Measurements from ENCODE around the gene COX20. TPM values are rescaled to one million over a fixed set of nuclear protein-coding genes. Genes with fewer than 3 reads are reported as not detected.

The COX20 gene
- total RNA-seq, 1 donor from 2014 or later, result 29.3 TPM

DNA sequence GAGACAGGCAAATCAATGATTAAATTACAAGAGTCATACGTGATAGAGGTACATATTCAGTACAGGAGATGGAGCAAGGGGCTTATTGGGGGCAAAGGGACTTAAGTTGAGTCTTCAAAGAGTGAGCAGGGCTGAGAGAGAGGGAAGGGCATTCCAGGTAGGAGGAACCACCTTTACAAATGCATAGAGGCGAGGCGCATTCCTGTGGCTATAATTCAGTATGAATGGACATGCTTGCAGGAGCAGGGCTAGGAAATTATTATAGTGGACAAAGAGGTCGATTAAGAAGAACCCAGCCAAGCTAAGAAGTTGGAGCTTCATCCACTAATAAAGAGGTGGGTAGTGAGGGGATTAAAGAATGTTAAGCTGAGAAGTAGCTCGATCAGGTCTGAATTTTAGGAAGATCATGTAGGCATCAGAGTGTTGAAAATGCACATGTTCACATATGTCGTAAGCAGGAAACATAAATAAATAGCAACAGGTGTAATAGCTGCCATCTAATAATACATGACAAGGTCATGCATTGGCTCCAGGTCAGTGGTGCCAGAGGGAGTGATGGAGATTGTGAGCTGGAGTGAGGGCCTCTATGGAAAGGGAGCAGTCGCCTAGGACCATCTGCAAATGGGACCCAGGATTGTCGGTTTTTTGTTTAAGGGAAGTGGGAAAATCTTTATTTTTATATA is 40.9 kb downstream of the COX20 start:
- Mint-ChIP-seq H3K27ac (no peak overlapping the region), H3K36me3 (no peaks in the 10 kb centered on the region), H3K9me3 (no peaks in the 10 kb centered on the region), H3K4me3 (no peak overlapping the region), H3K27me3 (ENCODE audit: low read depth) (no peaks in the 10 kb centered on the region), H3K4me1 (no peaks in the 10 kb centered on the region)
- TF ChIP-seq, protein P1, sequence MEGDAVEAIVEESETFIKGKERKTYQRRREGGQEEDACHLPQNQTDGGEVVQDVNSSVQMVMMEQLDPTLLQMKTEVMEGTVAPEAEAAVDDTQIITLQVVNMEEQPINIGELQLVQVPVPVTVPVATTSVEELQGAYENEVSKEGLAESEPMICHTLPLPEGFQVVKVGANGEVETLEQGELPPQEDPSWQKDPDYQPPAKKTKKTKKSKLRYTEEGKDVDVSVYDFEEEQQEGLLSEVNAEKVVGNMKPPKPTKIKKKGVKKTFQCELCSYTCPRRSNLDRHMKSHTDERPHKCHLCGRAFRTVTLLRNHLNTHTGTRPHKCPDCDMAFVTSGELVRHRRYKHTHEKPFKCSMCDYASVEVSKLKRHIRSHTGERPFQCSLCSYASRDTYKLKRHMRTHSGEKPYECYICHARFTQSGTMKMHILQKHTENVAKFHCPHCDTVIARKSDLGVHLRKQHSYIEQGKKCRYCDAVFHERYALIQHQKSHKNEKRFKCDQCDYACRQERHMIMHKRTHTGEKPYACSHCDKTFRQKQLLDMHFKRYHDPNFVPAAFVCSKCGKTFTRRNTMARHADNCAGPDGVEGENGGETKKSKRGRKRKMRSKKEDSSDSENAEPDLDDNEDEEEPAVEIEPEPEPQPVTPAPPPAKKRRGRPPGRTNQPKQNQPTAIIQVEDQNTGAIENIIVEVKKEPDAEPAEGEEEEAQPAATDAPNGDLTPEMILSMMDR (IDR thresholded peaks at IDR 0.05; ENCODE audit: unreplicated experiment), result no peak
- no peak for DNase-seq (ENCODE audit: low spot score in 2 of 2, unreplicated experiment in 2 of 2)

DNA sequence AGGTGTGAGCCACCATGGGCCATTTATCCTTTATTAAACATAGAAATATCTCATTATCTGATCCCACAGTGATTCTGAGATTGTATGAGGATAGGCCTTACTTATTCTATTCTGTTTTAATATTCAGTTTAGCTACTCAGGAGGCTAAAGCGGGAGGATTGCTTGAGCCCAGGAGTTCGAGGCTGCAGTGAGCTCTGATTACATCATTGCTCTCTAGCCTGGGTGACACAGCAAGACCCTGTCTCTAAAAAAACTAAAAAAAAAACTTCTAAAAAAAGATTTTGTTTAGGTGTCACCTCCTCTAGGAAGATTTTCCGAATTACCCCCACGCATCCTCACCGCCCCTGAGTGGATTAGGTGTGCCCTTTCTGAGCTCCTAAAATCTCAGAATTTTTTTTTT is 43.2 kb downstream of the COX20 start:
- TF ChIP-seq, protein P1 (IDR thresholded peaks at IDR 0.05; ENCODE audit: unreplicated experiment), result no peak
- no peaks in the 10 kb centered on the region for H3K9me3 Mint-ChIP-seq
- DNase-seq (ENCODE audit: low spot score in 2 of 2, unreplicated experiment in 2 of 2), result no peak
- no peak overlapping the region for H3K4me3 Mint-ChIP-seq
- no peaks in the 10 kb centered on the region for H3K27me3 Mint-ChIP-seq (ENCODE audit: low read depth)
- H3K4me1 Mint-ChIP-seq, result no peaks in the 10 kb centered on the region
- no peak overlapping the region for H3K27ac Mint-ChIP-seq
- H3K36me3 Mint-ChIP-seq, result no peaks in the 10 kb centered on the region

DNA sequence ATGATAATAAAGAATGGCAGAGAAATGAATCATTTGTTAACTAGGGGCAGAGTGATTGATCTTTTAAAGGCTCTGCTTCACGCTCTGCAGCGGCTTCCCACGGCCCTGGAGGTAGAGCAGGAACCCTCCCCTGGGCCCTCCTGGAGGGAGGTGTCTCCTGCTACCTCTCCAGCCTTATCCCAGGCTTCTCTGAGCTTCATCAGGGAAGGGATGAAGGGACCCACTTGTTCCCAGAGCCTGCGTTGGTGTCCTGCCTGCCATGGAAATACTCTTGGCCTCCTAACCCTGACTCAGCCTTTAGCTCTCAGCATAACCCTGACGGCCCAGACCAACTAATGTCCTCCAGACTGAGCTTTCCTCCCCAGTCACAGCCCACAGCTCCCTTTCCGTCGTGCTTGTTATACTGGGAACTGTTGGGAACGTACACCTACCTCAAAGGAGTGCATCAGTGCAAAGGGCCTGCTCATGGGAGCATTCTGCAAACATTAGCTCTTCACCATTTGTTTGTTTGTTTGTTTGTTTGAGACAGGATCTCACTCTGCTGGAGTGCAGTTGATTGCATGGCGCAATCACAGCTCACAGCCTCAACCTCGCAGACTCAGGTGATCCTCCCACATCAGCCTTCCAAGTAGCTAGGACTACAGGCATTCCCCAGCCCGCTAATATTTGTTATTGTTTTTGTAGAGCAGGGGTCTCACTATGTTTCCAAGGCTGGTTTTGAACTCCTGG is 46.3 kb downstream of the COX20 start:
- H3K4me1 Mint-ChIP-seq, result no peaks in the 10 kb centered on the region
- DNase-seq (ENCODE audit: low spot score in 2 of 2, unreplicated experiment in 2 of 2), result no peak
- no peaks in the 10 kb centered on the region for H3K36me3 Mint-ChIP-seq
- no peak overlapping the region for H3K4me3 Mint-ChIP-seq
- H3K9me3 Mint-ChIP-seq, result no peaks in the 10 kb centered on the region
- no peak overlapping the region for H3K27ac Mint-ChIP-seq
- TF ChIP-seq, protein P1 (IDR thresholded peaks at IDR 0.05; ENCODE audit: unreplicated experiment), result no peak
- H3K27me3 Mint-ChIP-seq (ENCODE audit: low read depth), result no peaks in the 10 kb centered on the region

DNA sequence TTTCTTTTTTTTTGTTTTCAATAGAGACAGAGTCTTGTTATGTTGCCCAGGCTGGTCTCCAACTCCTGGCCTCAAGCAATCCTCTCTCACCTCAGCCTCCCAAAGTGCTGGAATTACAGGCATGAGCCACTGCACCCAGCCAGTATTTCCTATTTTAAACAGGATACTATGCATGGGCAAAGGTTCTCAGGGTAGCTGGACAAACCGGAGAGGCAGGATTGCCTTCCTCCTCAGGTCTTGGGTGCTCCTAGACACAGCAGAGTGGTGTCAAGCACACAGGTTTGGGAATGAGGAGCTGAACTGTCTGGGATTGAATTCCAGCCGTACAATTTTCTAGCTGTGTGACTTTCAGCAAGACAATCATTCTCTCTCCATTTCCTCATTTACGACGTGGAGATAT is 51.8 kb downstream of the COX20 start:
- Mint-ChIP-seq H3K36me3 (no peaks in the 10 kb centered on the region), H3K27ac (no peak overlapping the region), H3K4me1 (no peaks in the 10 kb centered on the region), H3K4me3 (no peak overlapping the region), H3K27me3 (ENCODE audit: low read depth) (no peaks in the 10 kb centered on the region), H3K9me3 (peaks cover 4% of the 10 kb centered on the region)
- DNase-seq (ENCODE audit: low spot score in 2 of 2, unreplicated experiment in 2 of 2), result no peak
- TF ChIP-seq, protein P1 (IDR thresholded peaks at IDR 0.05; ENCODE audit: unreplicated experiment), result no peak

DNA sequence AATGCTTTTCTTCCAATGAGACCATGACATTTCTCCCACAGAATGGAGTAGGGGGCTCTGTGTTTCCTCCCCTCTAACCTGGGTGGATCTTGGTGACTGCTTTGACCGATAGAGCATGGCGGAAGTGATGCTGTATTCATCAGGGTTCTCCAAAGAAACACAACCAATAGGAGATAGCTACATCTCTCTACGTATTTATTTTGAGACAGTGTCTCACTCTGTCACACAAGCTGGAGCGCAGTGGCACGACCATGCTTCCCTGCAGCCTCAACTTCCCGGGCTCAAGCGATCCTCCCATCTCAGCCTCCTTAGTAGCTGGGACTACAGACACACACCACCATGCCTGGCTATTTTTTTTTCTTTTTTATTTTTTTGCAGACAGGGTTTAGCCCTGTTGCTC is 58.4 kb downstream of the COX20 start:
- no peaks in the 10 kb centered on the region for H3K36me3 Mint-ChIP-seq
- H3K4me1 Mint-ChIP-seq, result no peaks in the 10 kb centered on the region
- no peaks in the 10 kb centered on the region for H3K27me3 Mint-ChIP-seq (ENCODE audit: low read depth)
- H3K9me3 Mint-ChIP-seq, result no peaks in the 10 kb centered on the region
- TF ChIP-seq, protein P1 (IDR thresholded peaks at IDR 0.05; ENCODE audit: unreplicated experiment), result no peak
- H3K27ac Mint-ChIP-seq, result no peak overlapping the region
- H3K4me3 Mint-ChIP-seq, result no peak overlapping the region
- DNase-seq (ENCODE audit: low spot score in 2 of 2, unreplicated experiment in 2 of 2), result no peak

Other genes with a start within 250 kb of the COX20 start
- 30.7 to 32.0 TPM (median 31.1 TPM) in 3 replicates for gene DESI2, start 182.5 kb upstream of the COX20 start, total RNA-seq
- gene HNRNPU, start 28.9 kb downstream of the COX20 start, total RNA-seq, result 423 to 436 TPM (median 424 TPM) in 3 replicates